Skin epidermis (tissue), 12 donors: ENCODE measurements around the gene ICAM2.

ENCODE experiments used
- H3K27ac ChIP-seq, 21 experiments: fragments of 200-600 bp; sonication (generic) in 11 of 21; one replicate each; pipeline ENCODE4 v1.5.0; 2020; ENCODE audit warnings: mild to moderate bottlenecking in 3 of 21, inconsistent platforms in 2 of 21, moderate library complexity in 2 of 21
- H3K4me3 ChIP-seq, 7 experiments: fragments of 200-600 bp; sonication (generic) in 2 of 7; one replicate each; pipeline ENCODE4 v1.5.0; 2020; ENCODE audit warnings: inconsistent platforms in 2 of 7, mild to moderate bottlenecking in 2 of 7, moderate library complexity in 1 of 7

Gene ICAM2

GRCh38 chr17:64051153-64051552 is 30.7 kb upstream of the ICAM2 start:
- peak overlapping the region in 6 of 21 experiments; percentile 36 to 79 (median 74) for H3K27ac ChIP-seq
- no peak overlapping the region for H3K4me3 ChIP-seq

GRCh38 chr17:64048805-64049204 is 28.4 kb upstream of the ICAM2 start:
- Histone ChIP-seq H3K4me3 (no peak overlapping the region), H3K27ac (peak overlapping the region in 2 of 21 experiments; percentile 10 to 49)

- Histone ChIP-seq H3K27ac (no peak overlapping the region), H3K4me3 (no peak overlapping the region)
These were observed 24.7 kb upstream of the ICAM2 start for GRCh38 chr17:64045176-64045575.

- Histone ChIP-seq H3K27ac (no peak overlapping the region), H3K4me3 (no peak overlapping the region)
These were observed 22.5 kb upstream of the ICAM2 start for GRCh38 chr17:64042700-64043485.

- no peak overlapping the region for H3K27ac ChIP-seq
- no peak overlapping the region for H3K4me3 ChIP-seq
These were observed 21.5 kb upstream of the ICAM2 start for GRCh38 chr17:64041912-64042311.

DNA sequence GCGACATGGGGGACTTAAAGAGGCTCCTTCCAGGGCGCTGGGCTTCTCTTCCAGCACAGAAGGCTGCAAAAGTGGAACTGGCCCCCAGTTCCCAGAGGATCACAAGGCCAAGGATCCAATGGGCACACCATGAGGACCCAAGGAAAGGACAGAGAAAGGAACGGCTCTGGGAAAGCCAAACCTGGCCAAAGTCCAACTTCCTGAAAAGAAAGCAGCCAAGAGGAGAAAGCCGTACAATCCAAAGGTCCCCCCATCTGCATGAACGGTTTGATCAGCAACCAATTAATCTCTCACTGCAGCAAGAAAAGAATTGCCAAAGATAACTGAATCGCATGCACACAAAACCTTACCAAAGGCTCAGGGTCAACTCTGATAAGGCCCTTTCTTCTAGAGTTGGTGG is 19.8 kb upstream of the ICAM2 start:
- no peak overlapping the region for H3K4me3 ChIP-seq
- no peak overlapping the region for H3K27ac ChIP-seq

DNA sequence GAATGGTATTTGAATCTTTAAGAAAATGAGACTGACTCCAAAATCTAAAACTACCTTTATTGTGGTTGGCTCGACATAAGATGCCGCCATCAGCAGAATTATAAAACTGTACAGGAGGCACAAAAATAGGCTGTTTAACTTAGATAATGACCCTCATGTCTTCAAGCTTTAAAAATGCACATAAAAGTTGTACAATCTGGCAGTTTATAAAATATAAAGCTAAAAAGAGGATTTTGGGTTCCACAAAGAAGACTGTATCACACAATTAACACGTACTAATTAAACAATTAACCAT is 18.6 kb upstream of the ICAM2 start:
- Histone ChIP-seq H3K27ac (no peak overlapping the region), H3K4me3 (no peak overlapping the region)

DNA sequence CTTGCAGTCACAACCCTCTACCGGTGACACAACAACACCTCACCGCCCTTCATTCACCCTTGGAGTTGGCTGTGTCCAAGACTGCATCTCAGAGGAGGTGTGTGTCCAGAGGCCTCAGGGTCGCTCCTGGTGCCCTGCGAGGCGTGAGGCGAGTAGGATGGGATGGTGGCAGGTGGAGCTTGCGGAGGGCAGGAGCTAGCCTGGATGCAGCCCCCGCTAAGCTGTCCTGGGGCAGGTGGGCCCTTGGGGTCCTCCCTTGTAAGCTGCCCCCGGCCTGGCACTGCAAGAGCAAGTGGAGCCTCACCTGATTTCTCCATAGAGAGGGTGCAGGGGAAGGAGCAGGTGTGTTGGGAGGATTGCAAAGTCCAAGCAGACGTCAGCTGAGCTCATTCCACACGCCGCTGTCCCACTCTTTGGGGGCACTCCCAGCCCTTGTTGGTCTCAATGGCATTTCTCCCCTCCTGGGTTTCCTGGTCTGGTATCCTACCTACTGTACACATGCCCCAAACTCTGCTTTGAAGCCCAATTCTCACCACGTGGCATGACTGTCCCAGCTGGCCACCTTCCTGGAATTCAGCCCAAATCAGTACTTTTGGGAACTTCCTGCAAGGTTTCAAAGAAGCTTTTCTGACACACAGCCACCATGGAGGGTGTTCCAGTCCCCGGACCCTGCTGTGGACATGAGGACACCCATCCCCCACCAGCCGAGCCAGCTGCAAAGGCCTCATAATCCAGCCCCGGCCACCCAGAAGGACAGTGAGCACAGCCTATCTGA is 18.1 kb upstream of the ICAM2 start:
- H3K27ac ChIP-seq, result no peak overlapping the region
- no peak overlapping the region for H3K4me3 ChIP-seq

DNA sequence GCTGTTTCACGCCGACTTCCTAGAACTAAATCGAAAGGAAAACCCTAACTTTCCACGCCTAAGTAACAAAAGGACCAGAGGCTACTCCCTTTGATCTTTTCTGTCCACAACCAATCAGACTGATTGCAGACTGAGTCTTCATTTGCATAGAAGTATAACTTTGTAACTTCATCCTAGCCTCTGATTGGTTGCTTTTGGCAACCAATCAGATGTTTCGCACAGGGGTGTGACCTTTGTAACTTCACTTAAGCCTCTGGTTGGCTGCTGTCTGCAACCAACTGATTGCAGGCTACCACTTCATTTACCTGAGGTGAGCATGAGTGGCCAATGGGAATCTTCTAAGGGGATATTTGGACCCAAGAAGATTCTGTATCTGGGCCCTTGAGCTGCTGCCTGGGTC is 17.4 kb upstream of the ICAM2 start:
- Histone ChIP-seq H3K27ac (no peak overlapping the region), H3K4me3 (no peak overlapping the region)

DNA sequence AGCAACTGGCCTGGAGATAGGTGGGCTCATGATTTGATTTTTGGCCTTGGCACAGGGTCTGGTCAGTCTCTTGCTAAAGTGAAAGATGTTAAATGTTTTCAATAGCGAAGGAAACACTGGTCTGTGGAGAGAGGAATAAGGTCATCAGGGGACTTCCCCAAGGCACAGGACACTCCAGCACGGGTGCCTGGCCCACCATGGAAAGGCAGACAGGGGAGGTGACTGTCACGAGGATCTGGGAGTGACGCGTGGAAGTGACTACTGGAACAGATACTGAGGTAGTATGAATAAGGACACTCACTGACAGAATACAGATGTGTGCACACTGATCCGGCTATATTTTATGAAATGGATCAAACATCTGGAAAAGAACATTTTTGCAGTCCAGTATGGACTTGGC is 16.7 kb upstream of the ICAM2 start:
- Histone ChIP-seq H3K27ac (no peak overlapping the region), H3K4me3 (no peak overlapping the region)

DNA sequence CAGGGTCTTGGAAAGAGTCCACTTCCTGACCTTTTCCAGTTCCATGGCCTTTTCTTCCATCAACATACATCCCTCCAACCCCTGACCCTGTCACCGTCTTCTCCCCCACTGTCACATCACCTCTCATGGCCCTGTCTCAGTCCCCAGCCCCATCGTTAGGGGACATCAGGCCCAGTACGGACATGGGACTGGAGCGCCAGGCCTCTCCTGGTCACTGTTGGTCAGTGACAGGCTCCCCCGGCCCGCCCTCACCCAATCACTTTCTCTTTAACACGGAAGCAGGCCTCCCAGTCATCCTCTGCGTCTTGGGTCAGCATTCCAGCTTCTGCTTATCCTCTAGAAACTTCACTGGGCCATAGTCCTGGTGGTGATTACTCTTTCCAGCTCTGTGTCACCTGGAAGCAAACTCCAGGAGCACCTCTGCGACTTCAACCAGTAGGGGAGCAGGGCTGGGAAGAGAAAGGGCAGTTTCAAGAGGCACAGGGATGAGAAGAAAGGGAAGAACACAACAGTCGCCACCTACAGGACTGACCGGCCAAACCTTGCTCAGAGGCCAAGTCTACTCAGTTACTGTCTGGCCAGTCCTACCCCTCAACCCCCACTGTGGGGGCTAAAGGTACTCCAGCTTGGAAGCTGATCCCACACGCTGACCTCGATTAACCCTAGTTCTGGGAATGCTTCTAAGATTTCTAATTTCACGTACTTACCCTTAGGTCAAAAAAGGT is 15.9 kb upstream of the ICAM2 start:
- Histone ChIP-seq H3K27ac (no peak overlapping the region), H3K4me3 (no peak overlapping the region)

- Histone ChIP-seq H3K27ac (no peak overlapping the region), H3K4me3 (no peak overlapping the region)
These were observed 11.6 kb upstream of the ICAM2 start for GRCh38 chr17:64032081-64032480.

DNA sequence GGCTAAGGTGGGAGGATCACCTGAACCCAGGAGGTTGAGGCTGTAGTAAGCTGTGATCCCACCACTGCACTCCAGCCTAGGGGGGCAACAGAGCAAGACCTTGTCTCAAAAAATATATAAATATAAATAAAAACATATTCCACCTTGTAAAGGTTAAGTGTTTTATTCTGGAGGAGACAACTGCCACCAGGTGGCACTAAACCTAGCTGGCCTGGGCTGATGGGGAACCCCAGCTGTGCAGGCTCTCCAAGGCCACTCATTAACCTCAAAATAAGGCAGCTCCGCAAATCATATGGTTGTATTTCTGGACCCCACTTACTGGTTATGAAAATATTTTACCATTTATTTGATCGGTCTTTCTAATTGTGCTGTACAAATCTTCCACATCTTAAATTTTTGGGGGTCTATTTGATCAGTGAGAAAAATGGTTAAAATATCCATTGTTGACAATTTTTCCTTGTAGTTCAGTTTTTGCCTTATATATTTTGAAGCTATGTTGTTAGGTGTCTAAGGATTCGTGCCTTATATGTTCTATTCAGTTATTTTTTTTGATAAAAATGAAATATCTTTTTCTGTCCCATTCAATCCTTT is 8.5 kb upstream of the ICAM2 start:
- H3K4me3 ChIP-seq, result no peak overlapping the region
- no peak overlapping the region for H3K27ac ChIP-seq

- H3K4me3 ChIP-seq, result peak overlapping the region in 1 of 7 experiments; percentile 16
These were observed 5.4 kb upstream of the ICAM2 start for GRCh38 chr17:64025732-64026294.

DNA sequence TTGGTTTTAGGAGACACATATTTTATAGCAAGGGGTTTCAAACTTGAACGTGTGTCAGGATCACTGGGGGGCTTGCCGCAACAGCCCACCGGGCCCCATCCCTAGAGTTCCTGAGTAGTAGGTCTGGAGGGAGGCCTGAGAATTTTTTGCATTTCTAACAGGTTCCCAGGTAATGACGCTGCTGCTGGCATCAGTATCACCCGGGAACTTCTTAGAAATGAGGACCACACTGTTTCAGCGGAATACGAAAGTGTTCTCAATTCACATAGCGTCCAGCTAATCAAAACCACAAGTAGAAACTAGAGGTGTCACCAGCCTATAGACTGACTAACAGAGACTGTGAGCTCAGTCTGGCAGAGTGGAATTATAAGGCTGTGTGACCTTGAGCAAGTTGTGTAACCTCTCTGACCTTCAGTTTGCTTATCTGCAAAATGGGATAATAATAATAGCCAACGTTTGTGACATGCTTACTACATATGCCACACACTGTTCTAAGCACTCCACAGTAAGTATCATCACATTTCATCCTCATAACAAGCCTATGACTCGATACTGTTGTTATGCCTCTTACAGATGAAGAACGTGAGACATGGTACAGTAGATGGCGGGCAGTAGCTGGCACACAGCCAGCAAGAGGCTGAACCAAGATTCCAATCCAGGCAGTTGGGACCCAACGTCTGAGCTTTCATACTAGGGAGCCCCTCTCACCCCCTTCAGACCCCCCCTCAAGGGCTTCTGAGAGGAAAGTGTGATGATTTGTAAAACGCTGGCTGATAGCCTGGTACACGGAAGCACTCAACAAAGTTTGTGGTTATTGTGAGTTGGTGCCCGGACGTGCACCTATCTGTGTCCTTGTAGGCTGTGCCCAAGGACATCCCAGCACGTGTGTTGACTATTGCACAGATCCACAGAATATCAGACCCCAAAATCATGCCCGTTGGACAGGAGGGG is 4.6 kb upstream of the ICAM2 start:
- Histone ChIP-seq H3K27ac (peak overlapping the region in 7 of 21 experiments; percentile 16 to 70 (median 51)), H3K4me3 (no peak overlapping the region)

More at GRCh38 chr17:64025732-64026294, 5.4 kb upstream of the ICAM2 start:
- peak overlapping the region in 5 of 21 experiments; percentile 38 to 70 (median 52) for H3K27ac ChIP-seq

DNA sequence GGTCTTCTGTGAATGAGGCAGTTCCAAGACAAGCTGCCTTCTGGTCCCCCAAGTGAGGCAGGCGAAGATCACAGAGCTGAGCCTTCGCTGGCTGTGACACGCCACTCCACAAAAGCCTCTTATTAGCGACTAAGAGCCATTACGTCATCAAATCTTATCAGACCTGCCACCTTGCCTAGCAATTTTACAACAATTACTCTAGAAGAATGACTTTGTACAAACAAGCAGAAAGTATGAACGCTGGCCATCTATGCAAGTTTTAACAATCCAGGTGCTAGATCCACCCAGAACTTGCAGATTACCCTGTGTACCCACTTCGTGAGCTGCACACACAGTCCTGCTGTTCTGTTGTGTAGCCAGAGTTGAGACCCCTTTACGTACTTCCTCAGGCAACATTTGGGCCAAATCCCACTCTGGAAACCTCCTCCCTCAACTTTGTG is 3.8 kb upstream of the ICAM2 start:
- Histone ChIP-seq H3K4me3 (no peak overlapping the region), H3K27ac (peak overlapping the region in 5 of 21 experiments; percentile 38 to 70 (median 51))

- peak overlapping the region in 1 of 21 experiments; percentile 26 for H3K27ac ChIP-seq
These were observed 2.2 kb upstream of the ICAM2 start for GRCh38 chr17:64022611-64023063.

DNA sequence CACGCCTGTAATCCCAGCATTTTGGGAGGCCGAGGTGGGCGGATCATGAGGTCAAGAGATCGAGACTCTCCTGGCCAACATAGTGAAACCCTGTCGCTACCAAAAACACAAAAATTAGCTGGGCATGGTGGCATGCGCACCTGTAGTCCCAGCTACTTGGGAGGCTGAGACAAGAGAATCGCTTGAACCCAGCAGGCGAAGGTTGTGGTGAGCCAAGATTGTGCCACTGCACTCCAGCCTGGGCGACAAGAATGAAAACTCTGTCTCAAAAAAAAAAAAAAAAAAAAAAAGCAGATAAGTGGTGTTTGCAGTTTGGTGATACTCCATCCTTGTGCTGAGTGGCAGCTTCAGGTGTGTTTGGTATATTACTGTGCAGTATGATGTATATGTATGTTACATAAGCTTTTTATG is 877 bp downstream of the ICAM2 start:
- H3K27ac ChIP-seq, result peak overlapping the region in 20 of 21 experiments; percentile 25 to 93 (median 79)
- H3K4me3 ChIP-seq, result peak overlapping the region; percentile 23 to 46 (median 39)

More at GRCh38 chr17:64022611-64023063, 2.2 kb upstream of the ICAM2 start:
- H3K4me3 ChIP-seq, result no peak overlapping the region
